Right lobe of liver (tissue), 6 donors: Measurements from ENCODE around the gene TCL1A. TPM values are rescaled to one million over a fixed set of nuclear protein-coding genes. Genes with fewer than 3 reads are reported as not detected.
A peak's percentile ranks its signal among the peaks of the same experiment; 100 is the strongest.
"Not testable (repeated sequence)": the region's sequence is repeated elsewhere in the genome, so short reads cannot be mapped to it uniquely, and the experiment has no call there.

Experiments
- ATAC-seq, 4 donors: fragments of 200-7000 bp; cut with Tn5 transposase; one replicate each; pipeline ENCODE4 v1.9.1; 2020; ENCODE audit warnings: mild to moderate bottlenecking in 4 of 4, moderate library complexity in 4 of 4
- DNase-seq, 3 donors: peaks; one replicate each; pipeline ENCODE4 v3.0.0-alpha.2; 2020
- H3K27ac ChIP-seq, 3 donors: fragments of 200-600 bp; one replicate each; pipeline ENCODE4 v1.8.0; 2022
- H3K27me3 ChIP-seq, 2 donors: fragments of 200-600 bp; one replicate each; pipeline ENCODE4 v1.8.0; 2022
- H3K36me3 ChIP-seq, 4 donors: fragments of 200-600 bp; sonication (generic) in 1 of 4; one replicate each; pipeline versions ENCODE4 v1.5.1 to v1.8.0; 2017 to 2022; ENCODE audit warnings: control low read depth in 1 of 4
- H3K4me1 ChIP-seq, 4 donors: fragments of 200-600 bp; sonication (generic) in 1 of 4; one replicate each; pipeline versions ENCODE4 v1.5.1 to v1.8.0; 2017 to 2022; ENCODE audit warnings: control low read depth in 1 of 4
- H3K4me3 ChIP-seq, 3 donors: fragments of 200-600 bp; one replicate each; pipeline ENCODE4 v1.8.0; 2022
- H3K9me3 ChIP-seq, 4 donors: fragments of 200-600 bp; sonication (generic) in 1 of 4; one replicate each; pipeline versions ENCODE4 v1.5.1 to v1.8.0; 2017 to 2022; ENCODE audit warnings: control low read depth in 1 of 4
- CTCF ChIP-seq, 4 donors: fragments of 200-600 bp in 3 of 4; fragments of 450-650 bp in 1 of 4; IDR thresholded peaks; one replicate each; pipeline versions ENCODE4 v1.5.1 to v1.8.0; 2016 to 2022; ENCODE audit warnings: antibody characterized with exemption in 4 of 4, mild to moderate bottlenecking in 2 of 4
- POLR2A ChIP-seq: fragments of 450-650 bp; IDR thresholded peaks from one replicate; pipeline ENCODE4 v1.6.1; 2017; ENCODE audit warnings: antibody characterized with exemption, mild to moderate bottlenecking
- WGBS: methylation state at CpG from one replicate; pipeline ENCODE4 v1.1.6; 2018; ENCODE audit warnings: low coverage, low lambda C conversion rate; ENCODE audit not compliant: insufficient coverage; ENCODE audit errors: missing lambda C conversion rate; 5-methylcytosine and 5-hydroxymethylcytosine counted together
- intact Hi-C, 2 donors: fragments of 100-400 bp; cut with DNase I; formaldehyde crosslinking; loops; one replicate each; pipeline versions ENCODE4 v1.11.2 to v1.14.1; 2022
- long read RNA-seq: library from polyadenylated mRNA; unstranded; transcript quantifications from one replicate; pipeline ENCODE4 v2.0.0, GENCODE V29; 2019
- total RNA-seq, 6 experiments: library from RNA; depleted of rRNA in 2 of 6; stranded (reverse); fragments of >200 nt in 2 of 6; fragmentation: NEBNext Ultra II Directional in 3 of 6; extraction: Animal tissue kit (Norgen Biotek cat#: 25700) in 3 of 6; gene quantifications; one replicate each; pipeline versions ENCODE4 v1.1.0 to v1.2.4, GENCODE V29; 2016 to 2023
- donor health status: DM: no; HTN: yes; CAD: no.
- donor health status: DM: no; HTN: no; CAD: no.
- donor health status: DM: no; HTN: no; CAD: no.
- donor health status: DM: no; HTN: yes; CAD: no.
- donor health status: DM: no; HTN: yes; CAD: no.

TCL1A gene, protein sequence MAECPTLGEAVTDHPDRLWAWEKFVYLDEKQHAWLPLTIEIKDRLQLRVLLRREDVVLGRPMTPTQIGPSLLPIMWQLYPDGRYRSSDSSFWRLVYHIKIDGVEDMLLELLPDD
- under 1 TPM in 1 of 6 experiments, not detected in 5; 0.15 TPM for total RNA-seq
- long read RNA-seq, result 0 reads

GRCh38 chr14:95713596-95714371 is at the start of gene TCL1A:
Gene TCL1A, minus strand, starts transcription at chr14:95714125. Its CDS starts 59 bp downstream, at chr14:95714066.
- no peaks in the 10 kb centered on the region for H3K9me3 ChIP-seq
- H3K27me3 ChIP-seq, result peaks cover 0 to 7% of the 10 kb centered on the region in 2 donors
- intact Hi-C loops, result no loop called here
- peak in 1 of 4 donors; percentile 14 for ATAC-seq
- TF ChIP-seq CTCF (IDR thresholded peaks at IDR 0.05), result no peak
- no peak for TF ChIP-seq POLR2A
- WGBS, result 90% methylated on average over 5 of the region's 47 CpGs
- no peaks in the 10 kb centered on the region for H3K4me1 ChIP-seq
- H3K27ac ChIP-seq, result no peak within 1 kb of the TSS
- no peaks in the 10 kb centered on the region for H3K36me3 ChIP-seq
- DNase-seq, result peak in 1 of 3 donors; percentile 18
- no peak within 1 kb of the TSS for H3K4me3 ChIP-seq

GRCh38 chr14:95763032-95763431 is 49.1 kb upstream of the TCL1A start:
- H3K4me3 ChIP-seq, H3K27ac ChIP-seq, intact Hi-C loops, H3K36me3 ChIP-seq, ATAC-seq, H3K4me1 ChIP-seq, DNase-seq, H3K9me3 ChIP-seq, H3K27me3 ChIP-seq: not testable (repeated sequence)
- WGBS, result 58% methylated on average over 4 of the region's 4 CpGs

DNA sequence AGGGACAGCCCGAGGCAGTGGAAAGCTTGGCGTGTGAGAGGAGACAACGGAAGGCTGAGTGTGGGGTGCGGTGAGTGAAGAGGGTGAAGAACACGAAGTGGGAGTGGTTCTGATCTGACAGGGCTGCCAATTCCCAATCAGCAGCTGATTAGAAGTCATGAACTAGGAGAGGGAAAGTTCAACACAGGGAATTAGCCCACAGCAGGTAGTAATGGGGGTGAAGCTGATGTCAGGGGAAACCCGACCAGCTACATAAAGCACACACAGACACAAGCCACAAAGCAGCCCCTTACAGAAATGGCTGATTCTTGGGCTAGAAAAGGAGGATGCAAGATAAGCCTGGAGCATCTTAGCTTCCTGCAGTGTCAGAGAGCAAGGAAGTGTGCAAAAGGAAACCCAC is 47.5 kb upstream of the TCL1A start:
- no peak for DNase-seq
- no peak for TF ChIP-seq CTCF (IDR thresholded peaks at IDR 0.05)
- no peak for TF ChIP-seq POLR2A
- WGBS, result 23% methylated on average over 6 of the region's 6 CpGs

GRCh38 chr14:95760596-95760995 is 46.7 kb upstream of the TCL1A start:
- H3K27me3 ChIP-seq, result no peaks in the 10 kb centered on the region
- no peaks in the 10 kb centered on the region for H3K9me3 ChIP-seq
- DNase-seq (no peak), ATAC-seq (no peak)
- H3K4me1 ChIP-seq, result no peaks in the 10 kb centered on the region
- H3K4me3 ChIP-seq, result no peak overlapping the region
- no peaks in the 10 kb centered on the region for H3K36me3 ChIP-seq
- TF ChIP-seq CTCF (IDR thresholded peaks at IDR 0.05), result no peak
- no peak for TF ChIP-seq POLR2A
- H3K27ac ChIP-seq, result no peak overlapping the region
- intact Hi-C loops, result no loop called here
- WGBS, result 48% methylated on average over 3 of the region's 3 CpGs

More for the DNA sequence above, 47.5 kb upstream of the TCL1A start:
- intact Hi-C loops, result no loop called here
- Histone ChIP-seq H3K27ac (no peak overlapping the region), H3K27me3 (no peaks in the 10 kb centered on the region), H3K36me3 (no peaks in the 10 kb centered on the region), H3K4me1 (no peaks in the 10 kb centered on the region), H3K4me3 (no peak overlapping the region), H3K9me3 (no peaks in the 10 kb centered on the region)
- ATAC-seq, result no peak

DNA sequence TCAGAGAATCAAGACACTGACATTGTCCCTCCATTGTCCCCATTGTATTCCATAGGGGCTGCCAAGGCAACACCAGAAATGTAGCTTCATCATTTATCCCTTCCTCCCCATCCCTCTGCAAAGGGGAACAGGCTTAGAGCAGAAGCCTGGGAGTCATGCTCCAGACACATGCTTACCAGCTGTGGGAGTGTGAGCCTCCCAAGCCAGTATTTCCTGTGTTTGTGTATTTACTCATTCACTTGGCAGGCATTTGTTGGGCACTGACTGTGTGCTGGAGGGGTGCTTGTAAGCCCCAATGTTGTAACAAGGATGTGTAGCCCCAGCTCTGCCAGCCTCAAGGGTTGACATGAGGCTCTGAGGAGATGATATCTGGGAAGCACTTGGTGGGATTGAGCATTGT is 46.0 kb upstream of the TCL1A start:
- no peak overlapping the region for H3K4me3 ChIP-seq
- no peak for ATAC-seq

More for the DNA sequence above, 46.0 kb upstream of the TCL1A start:
- Histone ChIP-seq H3K27ac (no peak overlapping the region), H3K36me3 (no peaks in the 10 kb centered on the region), H3K4me1 (no peaks in the 10 kb centered on the region), H3K9me3 (no peaks in the 10 kb centered on the region), H3K27me3 (no peaks in the 10 kb centered on the region)
- no peak for TF ChIP-seq CTCF (IDR thresholded peaks at IDR 0.05)
- TF ChIP-seq POLR2A, result no peak
- intact Hi-C loops, result no loop called here
- no peak for DNase-seq
